ENCODE results near the gene BRI3BP.

The BRI3BP gene

DNA sequence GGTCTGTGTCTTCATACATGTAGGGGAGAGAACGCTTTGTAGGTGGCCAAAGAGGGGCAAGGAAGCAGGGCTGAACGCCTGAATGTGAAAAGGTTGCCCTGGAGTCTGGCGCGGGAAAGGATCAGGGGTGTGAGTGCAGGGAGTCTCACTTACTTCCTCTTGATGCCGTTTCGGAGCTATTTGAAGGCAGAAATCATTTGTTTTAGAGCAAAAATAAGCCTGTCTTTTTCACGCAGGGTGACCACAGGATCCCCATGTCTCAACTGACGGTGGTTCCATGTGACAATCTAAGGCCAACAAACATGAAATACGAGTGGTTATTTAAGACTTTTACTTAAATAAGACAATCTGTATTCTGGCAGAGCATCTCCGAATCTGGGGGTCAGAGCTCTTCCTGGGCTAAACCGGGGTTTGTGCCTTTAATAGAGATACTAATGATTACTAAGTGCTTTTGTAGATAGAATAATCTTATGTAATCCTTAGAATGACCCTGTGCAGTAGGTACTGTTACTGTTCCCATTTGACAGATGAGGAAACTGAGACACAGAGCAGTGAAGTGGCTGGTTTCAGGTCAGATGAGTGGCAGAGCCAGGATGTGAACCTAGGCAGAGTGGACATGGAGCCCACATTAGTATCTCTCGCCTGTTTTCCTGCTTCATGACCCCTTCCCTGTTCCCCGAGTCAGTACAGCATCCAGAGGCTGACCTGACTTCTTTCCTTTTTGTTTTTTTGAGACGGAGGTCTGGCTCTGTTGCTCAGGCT lies 1.9 kb downstream of the BRI3BP start:
- Histone ChIP-seq H3K4me3 (ENCODE audit: severe bottlenecking) (peak overlapping the region; percentile 99), H3K27ac (ENCODE audit: poor library complexity, severe bottlenecking) (no peak overlapping the region), H3K36me3 (ENCODE audit: low read depth) (no peaks in the 10 kb centered on the region; the same call in 1 of the 2 replicates), H3K27me3 (ENCODE audit: insufficient read depth, poor library complexity, severe bottlenecking) (no peaks in the 10 kb centered on the region), H3K4me1 (ENCODE audit: insufficient read depth, poor library complexity, severe bottlenecking) (peaks cover 7% of the 10 kb centered on the region), H3K9me3 (ENCODE audit: severe bottlenecking) (no peaks in the 10 kb centered on the region)
- ATAC-seq (ENCODE audit: low read depth), result no peak
- DNase-seq (ENCODE audit: low spot score), result no peak
- no peak for TF ChIP-seq CTCF (IDR thresholded peaks at IDR 0.05; ENCODE audit: poor library complexity, severe bottlenecking)

GRCh38 chr12:124998705-124999104 lies 5.3 kb downstream of the BRI3BP start:
- Histone ChIP-seq H3K36me3 (ENCODE audit: low read depth) (no peaks in the 10 kb centered on the region; the same call in 1 of the 2 replicates), H3K4me3 (ENCODE audit: severe bottlenecking) (no peak overlapping the region), H3K27me3 (ENCODE audit: insufficient read depth, poor library complexity, severe bottlenecking) (no peaks in the 10 kb centered on the region), H3K27ac (ENCODE audit: poor library complexity, severe bottlenecking) (no peak overlapping the region), H3K4me1 (ENCODE audit: insufficient read depth, poor library complexity, severe bottlenecking) (peaks cover 7% of the 10 kb centered on the region), H3K9me3 (ENCODE audit: severe bottlenecking) (no peaks in the 10 kb centered on the region)
- ATAC-seq (ENCODE audit: low read depth) (no peak), DNase-seq (ENCODE audit: low spot score) (no peak)
- TF ChIP-seq CTCF (IDR thresholded peaks at IDR 0.05; ENCODE audit: poor library complexity, severe bottlenecking), result no peak

- Histone ChIP-seq H3K36me3 (ENCODE audit: low read depth) (no peaks in the 10 kb centered on the region; the same call in 1 of the 2 replicates), H3K4me3 (ENCODE audit: severe bottlenecking) (no peak overlapping the region), H3K27me3 (ENCODE audit: insufficient read depth, poor library complexity, severe bottlenecking) (no peaks in the 10 kb centered on the region), H3K27ac (ENCODE audit: poor library complexity, severe bottlenecking) (no peak overlapping the region), H3K4me1 (ENCODE audit: insufficient read depth, poor library complexity, severe bottlenecking) (no peaks in the 10 kb centered on the region), H3K9me3 (ENCODE audit: severe bottlenecking) (no peaks in the 10 kb centered on the region)
- no peak for ATAC-seq (ENCODE audit: low read depth)
- TF ChIP-seq CTCF (IDR thresholded peaks at IDR 0.05; ENCODE audit: poor library complexity, severe bottlenecking), result no peak
- no peak for DNase-seq (ENCODE audit: low spot score)
Observed at GRCh38 chr12:125001636-125002035, 8.2 kb downstream of the BRI3BP start.

GRCh38 chr12:125003021-125003420 lies 9.6 kb downstream of the BRI3BP start:
- no peak for TF ChIP-seq CTCF (IDR thresholded peaks at IDR 0.05; ENCODE audit: poor library complexity, severe bottlenecking)
- H3K9me3 ChIP-seq (ENCODE audit: severe bottlenecking), result no peaks in the 10 kb centered on the region

GRCh38 chr12:125004621-125005020 lies 11.2 kb downstream of the BRI3BP start:
- Histone ChIP-seq H3K9me3 (ENCODE audit: severe bottlenecking) (no peaks in the 10 kb centered on the region), H3K4me1 (ENCODE audit: insufficient read depth, poor library complexity, severe bottlenecking) (no peaks in the 10 kb centered on the region), H3K27me3 (ENCODE audit: insufficient read depth, poor library complexity, severe bottlenecking) (no peaks in the 10 kb centered on the region), H3K4me3 (ENCODE audit: severe bottlenecking) (no peak overlapping the region), H3K27ac (ENCODE audit: poor library complexity, severe bottlenecking) (no peak overlapping the region), H3K36me3 (ENCODE audit: low read depth) (no peaks in the 10 kb centered on the region)
- ATAC-seq (ENCODE audit: low read depth) (no peak), DNase-seq (ENCODE audit: low spot score) (no peak)
- no peak for TF ChIP-seq CTCF (IDR thresholded peaks at IDR 0.05; ENCODE audit: poor library complexity, severe bottlenecking)

More at GRCh38 chr12:125003021-125003420, 9.6 kb downstream of the BRI3BP start:
- H3K27me3 ChIP-seq (ENCODE audit: insufficient read depth, poor library complexity, severe bottlenecking), result no peaks in the 10 kb centered on the region
- DNase-seq (ENCODE audit: low spot score) (no peak), ATAC-seq (ENCODE audit: low read depth) (no peak)
- H3K4me1 ChIP-seq (ENCODE audit: insufficient read depth, poor library complexity, severe bottlenecking), result no peaks in the 10 kb centered on the region
- H3K27ac ChIP-seq (ENCODE audit: poor library complexity, severe bottlenecking), result no peak overlapping the region
- no peaks in the 10 kb centered on the region for H3K36me3 ChIP-seq (ENCODE audit: low read depth)
- no peak overlapping the region for H3K4me3 ChIP-seq (ENCODE audit: severe bottlenecking)

Measured in RWPE2 (cell line).